HepG2 (cell line): ENCODE measurements around the gene DLG2. TPM values are rescaled to one million over a fixed set of nuclear protein-coding genes. Genes with fewer than 3 reads are reported as not detected.
"Not testable (repeated sequence)": the region's sequence is repeated elsewhere in the genome, so short reads cannot be mapped to it uniquely, and the experiment has no call there.

Experiments used
- ATAC-seq: fragments of 200-7000 bp; cut with Tn5 transposase; 3 replicates; pipeline ENCODE4 v1.9.1; 2020; ENCODE audit warnings: mild to moderate bottlenecking, moderate library complexity
- BruUV-seq: library from RNA; stranded (reverse); fragments of 400-500 nt; replicated peaks from 2 replicates; lab custom pipeline; 2021; lab: Mats Ljungman, UMichigan
- CTCF ChIA-PET: fragments of 300-600 bp; formaldehyde crosslinking; extraction: SDS; loops from one replicate; lab custom pipeline; 2021; ENCODE audit warnings: low total read pairs, inconsistent platforms, low intra/inter-chr PET ratio; lab: Yijun Ruan, JAX
- POLR2A ChIA-PET: fragments of 350-600 bp; sonication (Branson Sonifier 250); formaldehyde crosslinking; loops from one replicate; lab custom pipeline; 2020; ENCODE audit warnings: antibody characterized with exemption, inconsistent platforms; lab: Yijun Ruan, JAX
- DNase-seq: peaks from one replicate; pipeline ENCODE4 v3.0.0-alpha.2; 2015; ENCODE audit warnings: low spot score
- FAIRE-seq: peaks from 3 replicates; lab custom pipeline; 2011; peaks lifted over from hg19 to GRCh38; lab: Jason Lieb, UNC
- H2AFZ ChIP-seq: one replicate; pipeline ENCODE4 v1.6.1; 2011; ENCODE audit warnings: low read length, inconsistent platforms
- H3K27ac ChIP-seq: fragments of 300-600 bp; 3 replicates; pipeline ENCODE4 v1.8.0; 2011; ENCODE audit warnings: mixed run types, mild to moderate bottlenecking, mixed read lengths, low read length, inconsistent platforms; ENCODE audit not compliant: insufficient read depth; ENCODE audit errors: extremely low read length
- H3K27me3 ChIP-seq, 2 experiments: fragments of 200-600 bp in 1 of 2; 2 replicates in 1 of 2; 3 replicates in 1 of 2; pipeline versions ENCODE4 v1.6.0 to v1.8.0; 2011; ENCODE audit warnings: low read length in 2 of 2, mild to moderate bottlenecking in 2 of 2, moderate library complexity in 2 of 2, inconsistent platforms in 1 of 2; ENCODE audit not compliant: insufficient read depth in 2 of 2, control insufficient read depth in 1 of 2
- H3K36me3 ChIP-seq, 2 experiments: fragments of 200-600 bp in 1 of 2; replicated peaks in 1 of 2; 2 replicates in 1 of 2; 3 replicates in 1 of 2; pipeline versions ENCODE4 v1.5.1 to v1.8.0; 2011; ENCODE audit warnings: low read length in 2 of 2, inconsistent platforms in 1 of 2; ENCODE audit not compliant: insufficient read depth in 2 of 2, control insufficient read depth in 1 of 2
- H3K4me1 ChIP-seq: 2 replicates; pipeline ENCODE4 v1.5.1; 2012; ENCODE audit warnings: low read length, inconsistent platforms; ENCODE audit not compliant: insufficient read depth
- H3K4me2 ChIP-seq: 2 replicates; pipeline ENCODE4 v1.6.0; 2011; ENCODE audit warnings: low read depth, low read length, inconsistent platforms
- H3K4me3 ChIP-seq, 3 experiments: fragments of 200-600 bp in 1 of 3; sonication (generic), shearing (Covaris generic) in 1 of 3; replicated peaks in 1 of 3; 2 replicates each; pipeline ENCODE4 v1.5.1; 2011 to 2016; ENCODE audit warnings: low read length in 3 of 3, inconsistent platforms in 2 of 3, low read depth in 2 of 3, mild to moderate bottlenecking in 2 of 3, control low read depth in 1 of 3, mixed read lengths in 1 of 3; ENCODE audit not compliant: insufficient read depth in 1 of 3
- H3K79me2 ChIP-seq: one replicate; pipeline ENCODE4 v1.6.1; 2011; ENCODE audit warnings: low read length, inconsistent platforms; ENCODE audit not compliant: insufficient read depth
- H3K9ac ChIP-seq: 2 replicates; pipeline ENCODE4 v1.6.0; 2011; ENCODE audit warnings: mild to moderate bottlenecking, low read depth, low read length, inconsistent platforms; ENCODE audit not compliant: insufficient read depth
- H3K9me3 ChIP-seq: 2 replicates; pipeline ENCODE4 v1.5.1; 2012; ENCODE audit warnings: mild to moderate bottlenecking, low read length
- H4K20me1 ChIP-seq: 2 replicates; pipeline ENCODE4 v1.6.0; 2011; ENCODE audit warnings: inconsistent platforms, mild to moderate bottlenecking, low read length, moderate library complexity; ENCODE audit not compliant: insufficient read depth
- BRCA1 ChIP-seq: sonication (generic); formaldehyde crosslinking; IDR thresholded peaks from 2 replicates; pipeline ENCODE4 v1.4.0; 2020; ENCODE audit warnings: missing genetic modification reagents
- CEBPB ChIP-seq: IDR thresholded peaks from 2 replicates; pipeline ENCODE4 v1.6.1; 2011; ENCODE audit warnings: low read depth, low read length, improper control_type of control experiment, borderline replicate concordance
- MATR3 ChIP-seq: sonication (generic); formaldehyde crosslinking; IDR thresholded peaks from 2 replicates; pipeline ENCODE4 v1.4.0; 2020; ENCODE audit warnings: missing genetic modification reagents
- MTF1 ChIP-seq: sonication (generic); formaldehyde crosslinking; IDR thresholded peaks from 2 replicates; pipeline ENCODE4 v1.5.0; 2020; ENCODE audit warnings: missing genetic modification reagents
- RBM39 ChIP-seq: fragments of 200-400 bp; formaldehyde crosslinking; IDR thresholded peaks from one replicate; pipeline ENCODE4 v1.6.1; 2018; ENCODE audit warnings: antibody characterized with exemption, mild to moderate bottlenecking, low read depth, low read length; ENCODE audit not compliant: poor library complexity, severe bottlenecking
- ZNF496 ChIP-seq: sonication (generic); formaldehyde crosslinking; IDR thresholded peaks from 2 replicates; pipeline ENCODE4 v1.8.1; 2023; ENCODE audit warnings: mild to moderate bottlenecking, moderate library complexity, missing genetic modification reagents; ENCODE audit not compliant: insufficient replicate concordance
- ZNF572 ChIP-seq: sonication (generic); formaldehyde crosslinking; IDR thresholded peaks from 2 replicates; pipeline ENCODE4 v1.5.1; 2020; ENCODE audit warnings: mild to moderate bottlenecking, missing genetic modification reagents
- ZNF720 ChIP-seq: sonication (generic); formaldehyde crosslinking; IDR thresholded peaks from 2 replicates; pipeline ENCODE4 v1.4.0; 2020; ENCODE audit warnings: missing genetic modification reagents
- ZNF878 ChIP-seq: sonication (generic); formaldehyde crosslinking; IDR thresholded peaks from 2 replicates; pipeline ENCODE4 v1.8.1; 2023; ENCODE audit warnings: mild to moderate bottlenecking, missing genetic modification reagents, moderate library complexity
- WGBS: methylation state at CpG from one replicate; pipeline ENCODE4 v1.1.6; 2017; ENCODE audit warnings: low lambda C conversion rate; 5-methylcytosine and 5-hydroxymethylcytosine counted together
- in situ Hi-C: cut with HindIII; loops from 2 replicates; pipeline ENCODE4 v1.10.0; 2017; ENCODE audit warnings: low pct_unique_long_range_greater_than_20kb; ENCODE audit not compliant: extremely low pct_ligation_motif_present
- intact Hi-C: fragments of 100-400 bp; cut with micrococcal nuclease; formaldehyde crosslinking; loops from one replicate; pipeline ENCODE4 v1.10.0; 2022; ENCODE audit not compliant: unreplicated experiment
- polyA plus RNA-seq, 8 experiments: library from polyadenylated mRNA; depleted of rRNA in 3 of 8; stranded (reverse) in 7 of 8; unstranded in 1 of 8; fragments of >200 nt; fragmentation: Illumina TruSeq in 4 of 8; extraction: Trizol in 4 of 8; gene quantifications; 2 replicates each; pipeline versions ENCODE4 v1.2.1 to v1.2.3, GENCODE V29; 2011 to 2016; ENCODE audit warnings: low read depth in 4 of 8, missing spikeins in 1 of 8, mixed read lengths in 1 of 8; ENCODE audit not compliant: insufficient read depth in 1 of 8
- total RNA-seq, 5 experiments: library from RNA; depleted of rRNA; stranded (reverse); fragments of >200 nt; fragmentation: Illumina TruSeq; extraction: Trizol; gene quantifications; 2 replicates each; pipeline ENCODE4 v1.2.3, GENCODE V29; 2016; ENCODE audit warnings: low read depth in 1 of 5
- TF ChIP-seq, protein P1 (sequence below): sonication (generic); formaldehyde crosslinking; IDR thresholded peaks from 2 replicates; pipeline ENCODE4 v1.4.0; 2020; ENCODE audit warnings: low read depth, mild to moderate bottlenecking, missing genetic modification reagents
- TF ChIP-seq, protein P2 (sequence below): sonication (generic); formaldehyde crosslinking; IDR thresholded peaks from 2 replicates; pipeline ENCODE4 v1.8.1; 2023; ENCODE audit warnings: missing genetic modification reagents, mild to moderate bottlenecking, borderline replicate concordance

DLG2 gene
- total and polyA plus RNA-seq, 2 of the 13 experiments (the other 11 are each of a cell fraction or from before 2014, with no cell fraction given): 0.46 to 1.0 TPM

DNA sequence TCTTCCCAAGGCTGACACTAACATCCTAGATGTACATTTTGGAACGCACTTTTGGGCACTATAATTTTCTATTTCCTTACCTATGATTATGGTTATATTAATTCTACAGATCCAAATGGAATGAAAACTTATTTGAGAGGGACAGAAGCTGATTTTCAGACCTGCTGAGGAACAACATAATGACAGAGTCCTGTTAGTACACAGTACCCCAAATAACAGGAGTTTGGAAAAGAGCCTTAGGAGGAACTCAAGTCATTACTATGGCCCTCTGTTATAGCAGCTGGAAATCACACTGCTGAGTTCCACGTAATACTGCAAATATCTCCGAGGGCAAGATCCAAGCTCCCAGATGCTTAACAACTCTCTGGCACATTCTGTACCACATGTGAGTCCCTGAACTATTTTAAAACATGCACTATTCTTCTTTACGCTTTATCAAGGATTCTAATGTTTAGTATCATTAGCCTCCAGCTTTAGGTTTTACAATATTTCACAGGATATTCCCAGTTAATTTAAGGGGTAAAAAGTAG, 1313.2 kb downstream of the DLG2 start (continued):
- TF ChIP-seq ZNF496 (CRISPR knock-in tag) (no peak), ZNF720 (CRISPR knock-in tag) (no peak), MTF1 (CRISPR knock-in tag) (no peak), BRCA1 (CRISPR knock-in tag) (no peak), MATR3 (CRISPR knock-in tag) (no peak), RBM39 (no peak), ZNF878 (no peak)
- TF ChIP-seq, protein P1, sequence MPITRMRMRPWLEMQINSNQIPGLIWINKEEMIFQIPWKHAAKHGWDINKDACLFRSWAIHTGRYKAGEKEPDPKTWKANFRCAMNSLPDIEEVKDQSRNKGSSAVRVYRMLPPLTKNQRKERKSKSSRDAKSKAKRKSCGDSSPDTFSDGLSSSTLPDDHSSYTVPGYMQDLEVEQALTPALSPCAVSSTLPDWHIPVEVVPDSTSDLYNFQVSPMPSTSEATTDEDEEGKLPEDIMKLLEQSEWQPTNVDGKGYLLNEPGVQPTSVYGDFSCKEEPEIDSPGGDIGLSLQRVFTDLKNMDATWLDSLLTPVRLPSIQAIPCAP (CRISPR knock-in tag): no peak
- TF ChIP-seq, all 625 proteins: peak for 0

DNA sequence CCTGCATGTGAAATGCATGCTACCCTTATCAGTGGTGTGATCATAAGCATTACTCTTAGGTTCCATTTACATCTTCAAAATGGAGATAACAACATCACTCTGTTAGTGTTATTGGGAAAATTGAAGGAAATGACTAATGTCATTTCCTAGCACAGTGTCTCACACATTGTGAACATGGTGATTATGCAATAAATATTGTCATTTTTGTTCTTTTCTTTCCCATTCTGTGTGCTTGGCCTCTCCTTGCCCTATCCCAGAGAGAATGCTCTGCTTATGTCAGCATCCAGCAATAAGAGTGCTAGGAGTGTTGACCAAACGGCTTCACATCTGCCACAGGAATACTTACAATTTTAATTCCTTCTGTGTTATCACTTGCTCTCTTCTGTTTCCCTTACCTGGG, 1316.9 kb downstream of the DLG2 start:
- H3K79me2 ChIP-seq: no peaks in the 10 kb centered on the region
- intact Hi-C loops (no loop called here), in situ Hi-C loops (no loop called here)
- ATAC-seq (no peak), DNase-seq (no peak), FAIRE-seq (no peak)
- no TSS peak for BruUV-seq
- no peaks in the 10 kb centered on the region for H3K4me1 ChIP-seq
- ChIA-PET POLR2A (no interaction called here), CTCF (no interaction called here)
- H3K27ac ChIP-seq: no peak overlapping the region
- WGBS: 0% methylated on average over 1 of the region's 1 CpG
- no peaks in the 10 kb centered on the region for H3K27me3 ChIP-seq
- H3K36me3 ChIP-seq: no peaks in the 10 kb centered on the region
- no peak overlapping the region for H2AFZ ChIP-seq
- no peak overlapping the region for H3K4me2 ChIP-seq
- no peaks in the 10 kb centered on the region for H3K9me3 ChIP-seq
- no peak overlapping the region for H3K9ac ChIP-seq
- H4K20me1 ChIP-seq: no peaks in the 10 kb centered on the region
- no peak overlapping the region for H3K4me3 ChIP-seq
- TF ChIP-seq ZNF572: no peak
- TF ChIP-seq, protein P2, sequence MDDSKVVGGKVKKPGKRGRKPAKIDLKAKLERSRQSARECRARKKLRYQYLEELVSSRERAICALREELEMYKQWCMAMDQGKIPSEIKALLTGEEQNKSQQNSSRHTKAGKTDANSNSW (CRISPR knock-in tag): no peak
- peak; percentile 40; the same call in 1 of the 2 replicates for TF ChIP-seq CEBPB
- TF ChIP-seq, all 625 proteins: peak for 1

DNA sequence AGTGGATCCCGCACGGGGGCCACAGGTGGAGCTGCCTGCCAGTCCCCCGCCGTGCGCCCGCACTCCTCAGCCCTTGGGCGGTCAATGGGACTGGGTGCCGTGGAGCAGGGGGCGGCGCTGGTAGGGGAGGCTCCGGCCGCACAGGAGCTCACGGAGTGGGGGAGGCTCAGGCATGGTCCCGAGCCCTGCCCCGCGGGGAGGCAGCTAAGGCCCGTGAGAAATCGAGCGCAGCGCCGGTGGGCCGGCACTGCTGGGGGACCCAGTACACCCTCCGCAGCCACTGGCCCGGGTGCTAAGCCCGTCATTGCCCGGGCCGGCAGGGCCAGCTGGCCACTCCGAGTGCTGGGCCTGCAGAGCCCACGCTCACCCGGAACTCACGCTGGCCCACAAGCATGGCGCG, 1318.7 kb downstream of the DLG2 start:
- H3K4me3 ChIP-seq, H3K79me2 ChIP-seq, intact Hi-C loops, H3K27me3 ChIP-seq, FAIRE-seq, H4K20me1 ChIP-seq, H3K9ac ChIP-seq, DNase-seq, CTCF ChIA-PET, in situ Hi-C loops, H2AFZ ChIP-seq, H3K36me3 ChIP-seq, H3K4me1 ChIP-seq, H3K4me2 ChIP-seq, H3K27ac ChIP-seq, ATAC-seq, POLR2A ChIA-PET, H3K9me3 ChIP-seq, BruUV-seq: not testable (repeated sequence)
- 100% methylated on average over 1 of the region's 33 CpGs for WGBS
